ENCODE data around the gene PLCG1.

GRCh38 chr20:41221614-41222218 is 84.4 kb downstream of the PLCG1 start:
- TF ChIP-seq POLR2A (IDR thresholded peaks at IDR 0.05): no peak
- TF ChIP-seq, protein P1, sequence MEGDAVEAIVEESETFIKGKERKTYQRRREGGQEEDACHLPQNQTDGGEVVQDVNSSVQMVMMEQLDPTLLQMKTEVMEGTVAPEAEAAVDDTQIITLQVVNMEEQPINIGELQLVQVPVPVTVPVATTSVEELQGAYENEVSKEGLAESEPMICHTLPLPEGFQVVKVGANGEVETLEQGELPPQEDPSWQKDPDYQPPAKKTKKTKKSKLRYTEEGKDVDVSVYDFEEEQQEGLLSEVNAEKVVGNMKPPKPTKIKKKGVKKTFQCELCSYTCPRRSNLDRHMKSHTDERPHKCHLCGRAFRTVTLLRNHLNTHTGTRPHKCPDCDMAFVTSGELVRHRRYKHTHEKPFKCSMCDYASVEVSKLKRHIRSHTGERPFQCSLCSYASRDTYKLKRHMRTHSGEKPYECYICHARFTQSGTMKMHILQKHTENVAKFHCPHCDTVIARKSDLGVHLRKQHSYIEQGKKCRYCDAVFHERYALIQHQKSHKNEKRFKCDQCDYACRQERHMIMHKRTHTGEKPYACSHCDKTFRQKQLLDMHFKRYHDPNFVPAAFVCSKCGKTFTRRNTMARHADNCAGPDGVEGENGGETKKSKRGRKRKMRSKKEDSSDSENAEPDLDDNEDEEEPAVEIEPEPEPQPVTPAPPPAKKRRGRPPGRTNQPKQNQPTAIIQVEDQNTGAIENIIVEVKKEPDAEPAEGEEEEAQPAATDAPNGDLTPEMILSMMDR (IDR thresholded peaks at IDR 0.05): no peak
